ENCODE measurements around the gene CCDC167. TPM values are rescaled to one million over a fixed set of nuclear protein-coding genes. Genes with fewer than 3 reads are reported as not detected.
A peak's percentile ranks its signal among the peaks of the same experiment; 100 is the strongest.

Gene CCDC167
- total and polyA plus RNA-seq, 5 experiments from 2014 or later, result 17.9 to 74.7 (median 64.3) TPM

DNA sequence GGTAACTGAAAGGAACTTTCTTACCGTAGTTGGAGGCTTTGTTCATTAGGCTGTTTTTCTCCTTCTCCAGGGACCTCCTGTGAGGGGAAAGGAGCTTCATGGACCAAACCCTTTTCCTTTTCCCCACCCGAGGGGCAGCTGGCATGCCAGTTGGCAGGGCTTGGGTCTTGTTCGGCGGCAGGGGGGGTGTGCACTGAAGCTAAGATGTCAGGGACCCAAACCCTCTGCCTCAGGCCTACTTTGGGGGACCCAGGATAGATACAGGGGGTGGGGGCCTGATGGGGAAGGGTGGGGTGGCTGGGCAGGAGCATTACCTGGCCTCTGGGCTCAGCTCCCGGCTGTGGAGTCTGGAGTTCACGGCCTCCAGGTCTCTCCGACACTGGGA is 14.9 kb downstream of the CCDC167 start:
- no peak overlapping the region for H3K4me3 Mint-ChIP-seq
- H3K27me3 Mint-ChIP-seq, result no peaks in the 10 kb centered on the region
- DNase-seq, result no peak
- peak overlapping the region in 1 of 10 donors; percentile 35 for H3K27ac Mint-ChIP-seq
- no peaks in the 10 kb centered on the region for H3K9me3 Mint-ChIP-seq
- POLR2A ChIA-PET, result interaction anchor here (1.0 to 1.4 kb wide), 3 partner anchors 31 to 81 kb away, joined by 4 to 5 read pairs (median 4); no protein-coding TSS in a partner anchor
- peaks cover 0 to 24% (median 0%) of the 10 kb centered on the region in 3 donors for H3K36me3 Mint-ChIP-seq
- no peak for ATAC-seq
- H3K4me1 Mint-ChIP-seq, result peaks cover 20 to 29% (median 22%) of the 10 kb centered on the region in 4 donors

DNA sequence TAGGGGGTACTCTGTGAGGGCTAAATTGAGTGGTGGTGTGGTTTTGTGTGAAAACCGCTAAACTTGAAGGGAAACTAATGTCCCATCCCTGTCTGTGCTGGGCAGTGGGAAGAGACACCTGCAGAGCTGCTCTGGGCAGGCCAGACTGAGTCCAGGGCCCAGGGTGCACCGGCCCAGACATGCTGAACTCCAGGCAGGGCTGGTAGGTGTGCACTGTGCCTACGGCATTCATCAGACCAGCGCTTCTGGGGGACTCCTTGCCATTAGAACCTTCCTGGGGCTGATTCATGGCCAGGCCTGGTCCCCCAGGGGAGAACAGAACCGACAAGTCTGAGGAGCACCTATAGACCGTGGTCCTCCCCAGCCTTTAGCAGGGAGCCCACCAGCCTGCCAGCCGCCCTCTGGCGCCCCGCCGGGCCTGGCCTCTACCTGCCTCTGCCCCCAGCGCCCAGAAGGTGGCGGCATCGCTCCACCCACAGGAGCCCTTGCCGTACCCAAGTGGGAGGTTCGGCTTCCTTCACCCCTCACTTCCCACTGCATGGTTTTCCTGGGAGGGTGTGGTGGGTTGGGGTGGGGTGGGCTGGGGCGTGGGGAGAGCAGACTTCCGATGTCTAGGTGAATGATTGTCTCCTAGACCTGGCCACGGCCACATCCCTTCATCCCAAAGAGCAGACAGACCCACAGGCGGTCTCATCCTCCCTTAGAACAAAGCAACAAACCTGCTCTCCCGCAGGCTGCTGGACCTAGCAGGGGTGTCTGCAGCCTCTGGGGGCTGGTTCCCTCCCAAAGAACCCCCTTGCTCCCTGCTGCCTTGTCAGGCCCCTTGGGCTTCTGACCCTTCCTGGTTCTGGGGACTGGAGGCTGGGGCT is 15.5 kb downstream of the CCDC167 start:
- DNase-seq (peak; percentile 64 to 86 (median 78)), ATAC-seq (peak; percentile 88 to 93)
- Mint-ChIP-seq H3K4me1 (peaks cover 14 to 24% (median 18%) of the 10 kb centered on the region in 4 donors), H3K36me3 (peaks cover 0 to 28% (median 0%) of the 10 kb centered on the region in 3 donors), H3K27ac (peak overlapping the region in 2 of 10 donors; percentile 4 to 35), H3K4me3 (no peak overlapping the region), H3K27me3 (no peaks in the 10 kb centered on the region), H3K9me3 (no peaks in the 10 kb centered on the region)
- POLR2A ChIA-PET, result interaction anchor here (1.0 to 1.4 kb wide), 3 partner anchors 32 to 81 kb away, joined by 4 to 5 read pairs (median 4); no protein-coding TSS in a partner anchor

DNA sequence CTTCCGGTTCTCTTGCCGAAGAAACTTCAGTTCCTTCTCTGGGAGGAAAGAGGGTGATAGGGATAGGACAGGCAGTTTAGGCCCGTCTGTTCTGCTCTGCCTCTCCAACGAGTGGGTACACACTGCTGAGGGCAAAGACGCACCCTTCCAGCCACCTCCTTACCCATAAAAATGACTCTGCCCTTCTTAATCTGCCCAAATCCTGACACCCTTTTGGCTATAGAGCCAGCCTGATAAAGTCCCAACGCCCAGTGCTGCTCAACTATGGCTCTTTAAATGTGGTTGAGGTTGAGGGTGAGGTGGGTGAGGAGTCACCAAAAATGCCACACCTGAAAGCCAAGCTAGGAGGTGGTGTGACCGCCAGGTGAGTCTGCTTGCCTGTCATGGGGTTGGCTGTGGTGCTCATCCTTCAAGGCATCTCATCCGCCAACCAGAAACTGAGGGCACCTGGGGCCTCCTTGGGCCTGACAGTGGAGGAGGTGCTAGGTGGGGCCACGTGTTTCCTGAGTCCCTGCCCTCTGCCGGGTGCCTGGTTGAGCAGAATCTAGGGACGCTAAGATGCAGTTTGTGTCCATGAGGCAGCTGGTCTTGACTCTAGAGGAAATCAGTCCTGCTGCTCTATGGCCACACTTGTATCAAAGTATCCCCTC is 16.3 kb downstream of the CCDC167 start:
- H3K4me3 Mint-ChIP-seq, result no peak overlapping the region
- POLR2A ChIA-PET, result no interaction called here
- H3K27me3 Mint-ChIP-seq, result no peaks in the 10 kb centered on the region
- H3K9me3 Mint-ChIP-seq, result no peaks in the 10 kb centered on the region
- H3K36me3 Mint-ChIP-seq, result peaks cover 0 to 36% (median 0%) of the 10 kb centered on the region in 3 donors
- H3K27ac Mint-ChIP-seq, result peak overlapping the region in 1 of 10 donors; percentile 4
- DNase-seq (no peak), ATAC-seq (no peak)
- peaks cover 6 to 17% (median 12%) of the 10 kb centered on the region in 4 donors for H3K4me1 Mint-ChIP-seq

GRCh38 chr6:37482606-37483251 is 17.0 kb downstream of the CCDC167 start:
- no peaks in the 10 kb centered on the region for H3K9me3 Mint-ChIP-seq
- H3K36me3 Mint-ChIP-seq, result peaks cover 0 to 40% (median 0%) of the 10 kb centered on the region in 3 donors
- no peak for DNase-seq
- no peaks in the 10 kb centered on the region for H3K27me3 Mint-ChIP-seq
- ATAC-seq, result no peak
- H3K27ac Mint-ChIP-seq, result peak overlapping the region in 2 of 10 donors; percentile 42 to 53
- POLR2A ChIA-PET, result no interaction called here
- H3K4me1 Mint-ChIP-seq, result peaks cover 0 to 10% (median 6%) of the 10 kb centered on the region in 4 donors
- no peak overlapping the region for H3K4me3 Mint-ChIP-seq

GRCh38 chr6:37481711-37482605 is 17.7 kb downstream of the CCDC167 start:
- no peaks in the 10 kb centered on the region for H3K27me3 Mint-ChIP-seq
- H3K27ac Mint-ChIP-seq, result peak overlapping the region in 2 of 10 donors; percentile 41 to 42
- H3K36me3 Mint-ChIP-seq, result peaks cover 0 to 48% (median 0%) of the 10 kb centered on the region in 3 donors
- H3K9me3 Mint-ChIP-seq, result no peaks in the 10 kb centered on the region
- POLR2A ChIA-PET, result no interaction called here
- H3K4me1 Mint-ChIP-seq, result peaks cover 0 to 8% (median 3%) of the 10 kb centered on the region in 4 donors
- ATAC-seq (no peak), DNase-seq (no peak)
- H3K4me3 Mint-ChIP-seq, result no peak overlapping the region

DNA sequence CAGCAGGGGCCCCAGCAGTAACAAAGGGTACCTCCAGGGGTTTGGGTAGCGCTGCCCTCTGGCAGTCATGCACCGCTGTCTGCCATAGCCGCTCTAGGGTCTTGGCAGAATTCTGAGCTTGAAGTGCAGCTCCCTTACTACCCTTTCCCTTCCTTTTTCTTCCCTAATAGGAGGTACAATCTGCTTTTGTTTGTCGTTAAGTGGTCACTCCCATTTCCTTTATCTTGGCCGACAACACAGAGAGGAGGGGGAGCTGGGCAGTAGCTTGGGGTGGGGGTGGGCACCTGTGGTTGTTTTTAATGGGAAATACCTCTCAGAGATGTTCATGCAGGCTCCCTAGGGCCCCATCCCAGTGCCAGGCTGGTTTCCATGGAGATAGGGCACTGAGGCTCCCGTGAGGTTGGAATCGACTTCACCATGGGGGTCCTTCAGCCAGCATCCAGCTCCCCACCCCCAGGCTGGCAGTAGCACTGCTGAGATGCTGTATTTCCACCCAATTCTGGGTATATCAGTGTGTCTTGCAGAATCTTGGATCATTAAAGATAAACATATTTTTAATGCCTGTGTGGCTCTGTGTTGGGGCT is 18.6 kb downstream of the CCDC167 start:
- no peaks in the 10 kb centered on the region for H3K9me3 Mint-ChIP-seq
- H3K36me3 Mint-ChIP-seq, result peaks cover 0 to 56% (median 3%) of the 10 kb centered on the region in 3 donors
- DNase-seq (no peak), ATAC-seq (no peak)
- H3K27me3 Mint-ChIP-seq, result no peaks in the 10 kb centered on the region
- H3K4me1 Mint-ChIP-seq, result peaks cover 0 to 5% (median 2%) of the 10 kb centered on the region in 4 donors
- POLR2A ChIA-PET, result interaction anchor here (0.6 to 1.1 kb wide), 2 partner anchors 55 to 79 kb away, joined by 3 read pairs; no protein-coding TSS in a partner anchor
- no peak overlapping the region for H3K4me3 Mint-ChIP-seq
- peak overlapping the region in 4 of 10 donors; percentile 2 to 75 (median 48) for H3K27ac Mint-ChIP-seq

DNA sequence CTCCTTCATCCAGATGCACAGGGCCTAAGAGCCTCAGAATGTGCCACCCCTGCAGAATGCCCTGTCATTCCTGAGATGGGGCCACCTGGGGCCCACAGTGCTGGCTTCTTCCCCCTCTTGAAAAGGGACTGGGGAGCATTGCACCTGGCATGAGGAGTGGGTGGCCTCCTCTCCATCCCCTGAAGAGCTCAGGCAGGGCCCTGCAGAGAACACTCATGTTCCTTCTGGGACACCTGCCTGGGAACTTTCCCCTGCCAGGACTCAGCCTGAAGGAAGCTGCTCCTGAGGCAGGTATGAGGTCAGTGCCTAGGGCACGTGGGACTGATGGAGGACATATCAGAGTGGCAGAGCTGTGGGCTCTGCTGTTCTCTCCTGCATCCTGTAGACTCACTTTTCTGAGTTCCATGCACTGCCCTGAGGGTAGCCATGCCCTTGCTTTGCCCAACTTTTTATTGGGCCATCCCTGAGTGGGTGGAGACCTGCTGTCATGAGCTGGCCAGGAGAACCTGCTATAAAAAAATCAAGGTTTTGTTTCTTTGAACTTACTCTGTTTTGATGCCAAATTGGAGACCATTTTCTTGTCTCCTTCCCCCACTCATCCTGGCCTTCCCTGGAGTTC is 19.5 kb downstream of the CCDC167 start:
- POLR2A ChIA-PET, result interaction anchor here (0.9 to 1.1 kb wide), 2 partner anchors 56 to 218 kb away, joined by 3 read pairs; no protein-coding TSS in a partner anchor
- Mint-ChIP-seq H3K4me1 (peaks cover 0 to 4% (median 0%) of the 10 kb centered on the region in 4 donors), H3K9me3 (no peaks in the 10 kb centered on the region), H3K27me3 (no peaks in the 10 kb centered on the region), H3K4me3 (no peak overlapping the region), H3K36me3 (peaks cover 0 to 61% (median 3%) of the 10 kb centered on the region in 3 donors), H3K27ac (peak overlapping the region in 2 of 10 donors; percentile 24 to 72)
- DNase-seq (no peak), ATAC-seq (no peak)

GRCh38 chr6:37479266-37479854 is 20.3 kb downstream of the CCDC167 start:
- Mint-ChIP-seq H3K4me1 (peaks cover 0 to 4% (median 0%) of the 10 kb centered on the region in 4 donors), H3K4me3 (no peak overlapping the region), H3K27me3 (no peaks in the 10 kb centered on the region), H3K9me3 (no peaks in the 10 kb centered on the region), H3K27ac (peak overlapping the region in 2 of 10 donors; percentile 1 to 27), H3K36me3 (peaks cover 0 to 68% (median 6%) of the 10 kb centered on the region in 3 donors)
- ATAC-seq, result no peak
- no peak for DNase-seq
- POLR2A ChIA-PET, result interaction anchor here (0.9 kb wide), 1 partner anchor 219 kb away, joined by 3 read pairs; no protein-coding TSS in a partner anchor

- Mint-ChIP-seq H3K36me3 (peaks cover 3 to 74% (median 8%) of the 10 kb centered on the region in 3 donors), H3K4me3 (no peak overlapping the region), H3K27ac (peak overlapping the region in 3 of 10 donors; percentile 1 to 27 (median 5)), H3K27me3 (no peaks in the 10 kb centered on the region), H3K4me1 (peaks cover 0 to 6% (median 0%) of the 10 kb centered on the region in 4 donors), H3K9me3 (no peaks in the 10 kb centered on the region)
- DNase-seq, result no peak
- POLR2A ChIA-PET, result interaction anchor here (0.6 to 1.1 kb wide), 2 partner anchors 57 to 68 kb away, joined by 3 to 4 read pairs; no protein-coding TSS in a partner anchor
- no peak for ATAC-seq
Observed at GRCh38 chr6:37478827-37479226, 20.9 kb downstream of the CCDC167 start.

- H3K4me1 Mint-ChIP-seq, result peaks cover 0 to 6% (median 0%) of the 10 kb centered on the region in 4 donors
- H3K27me3 Mint-ChIP-seq, result no peaks in the 10 kb centered on the region
- H3K27ac Mint-ChIP-seq, result peak overlapping the region in 1 of 10 donors; percentile 34
- H3K36me3 Mint-ChIP-seq, result peaks cover 3 to 79% (median 16%) of the 10 kb centered on the region in 3 donors
- no peak overlapping the region for H3K4me3 Mint-ChIP-seq
- no peak for ATAC-seq
- POLR2A ChIA-PET, result interaction anchor here (1.1 kb wide), 2 partner anchors 45 to 58 kb away, joined by 3 read pairs; partner anchors contain the start of gene CMTR1
- no peak for DNase-seq
- H3K9me3 Mint-ChIP-seq, result no peaks in the 10 kb centered on the region
Observed at GRCh38 chr6:37477656-37478435, 21.8 kb downstream of the CCDC167 start.
